ENCODE measurements around the gene CDH13.

Gene CDH13

DNA sequence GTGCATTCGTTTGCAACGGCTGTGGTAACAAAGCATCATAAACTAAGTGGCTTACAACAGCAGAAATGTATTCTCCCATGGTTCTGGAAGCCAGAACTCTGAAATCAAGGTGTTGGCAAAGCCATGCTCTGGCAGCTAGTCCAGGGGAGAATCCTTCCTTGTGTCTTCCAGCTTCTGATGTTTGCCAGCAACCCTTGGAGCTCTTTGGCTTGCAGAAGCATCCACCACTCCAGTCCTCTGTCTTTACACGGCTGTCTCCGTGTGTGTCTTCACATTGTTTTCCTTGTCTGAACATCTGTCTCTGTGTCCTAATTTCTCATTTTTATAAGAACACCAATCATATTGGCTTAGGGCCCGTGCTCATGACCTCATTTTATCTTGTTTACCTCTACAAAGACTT lies 915.7 kb downstream of the CDH13 start:
- DNase-seq, result no peak

DNA sequence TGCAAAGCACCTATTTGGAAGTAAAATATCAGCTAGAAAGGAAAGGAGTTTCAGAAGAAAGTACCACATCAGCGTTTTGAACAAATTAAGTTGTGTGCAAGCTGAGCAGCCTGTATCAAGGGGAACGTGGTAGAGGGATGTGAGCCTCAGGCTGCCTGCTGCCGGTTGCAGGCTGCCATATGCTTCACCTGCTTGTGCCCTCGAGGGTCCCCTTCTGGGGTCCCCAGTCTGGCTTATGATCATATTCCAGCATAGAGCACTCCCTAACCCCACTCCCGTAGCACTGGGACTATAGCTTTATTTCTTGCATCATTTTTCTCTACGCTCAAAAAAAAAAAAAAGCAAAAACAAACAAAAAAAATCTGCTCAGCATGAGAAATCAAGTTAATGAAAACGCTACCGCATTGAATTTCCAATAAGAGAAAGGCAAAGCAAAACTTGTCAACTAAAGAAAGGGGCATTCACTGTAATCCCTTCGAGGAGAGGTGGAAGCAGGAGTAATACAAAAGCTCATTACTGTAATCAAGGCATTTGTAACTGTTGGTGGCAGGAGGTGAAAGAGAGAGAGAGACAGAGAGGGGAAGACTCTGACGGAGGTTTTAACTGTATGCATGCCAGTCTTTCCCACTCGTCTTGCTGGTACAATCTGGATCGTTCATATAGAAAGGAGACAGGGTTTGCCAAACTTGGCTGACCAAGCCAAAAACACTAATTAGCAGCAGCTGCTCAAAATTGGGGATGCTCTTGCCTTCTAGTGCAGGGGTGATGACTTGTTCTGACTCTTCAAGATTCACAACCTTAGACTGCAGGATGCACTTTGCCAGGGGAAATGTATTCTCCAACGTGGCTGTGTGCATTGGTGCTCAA lies 922.8 kb downstream of the CDH13 start:
- no peak for DNase-seq

DNA sequence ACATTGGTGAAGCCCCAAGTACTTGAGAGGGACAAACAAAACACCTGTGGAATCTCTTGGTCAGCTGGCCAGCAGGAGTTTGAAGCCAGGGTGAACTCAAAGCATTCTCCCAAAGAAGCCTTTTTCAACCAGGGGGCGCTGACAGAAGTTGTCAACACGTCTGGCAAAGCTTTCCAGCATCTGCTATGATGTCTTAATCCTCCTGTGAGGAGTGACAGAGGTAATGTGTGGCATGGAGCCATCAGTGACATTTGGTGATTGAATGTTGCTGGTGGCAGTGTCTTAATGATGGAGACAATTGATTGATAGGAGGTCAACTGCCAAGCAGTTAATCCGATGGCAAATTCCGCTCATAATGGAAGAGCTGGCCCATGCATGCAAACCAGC lies 923.4 kb downstream of the CDH13 start:
- DNase-seq, result no peak

DNA sequence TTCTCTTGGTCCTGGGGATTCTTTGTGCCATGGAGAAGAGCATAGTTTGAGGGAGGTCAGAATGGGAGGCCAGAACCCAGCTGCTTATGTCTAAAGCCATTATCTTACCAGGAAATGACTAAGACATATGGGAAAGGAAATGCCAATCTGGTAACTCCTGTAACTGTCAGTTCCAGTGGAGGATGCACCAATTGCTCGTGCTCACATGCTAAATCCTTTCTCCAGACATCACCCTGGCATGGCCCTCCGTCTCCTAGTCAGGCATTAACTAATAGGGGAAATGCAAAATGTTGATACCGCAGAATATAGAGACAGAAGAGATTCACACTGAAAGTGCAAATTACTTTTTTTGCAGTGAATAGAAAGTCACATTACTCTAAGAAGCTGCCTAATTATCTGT lies 925.5 kb downstream of the CDH13 start:
- DNase-seq, result no peak

DNA sequence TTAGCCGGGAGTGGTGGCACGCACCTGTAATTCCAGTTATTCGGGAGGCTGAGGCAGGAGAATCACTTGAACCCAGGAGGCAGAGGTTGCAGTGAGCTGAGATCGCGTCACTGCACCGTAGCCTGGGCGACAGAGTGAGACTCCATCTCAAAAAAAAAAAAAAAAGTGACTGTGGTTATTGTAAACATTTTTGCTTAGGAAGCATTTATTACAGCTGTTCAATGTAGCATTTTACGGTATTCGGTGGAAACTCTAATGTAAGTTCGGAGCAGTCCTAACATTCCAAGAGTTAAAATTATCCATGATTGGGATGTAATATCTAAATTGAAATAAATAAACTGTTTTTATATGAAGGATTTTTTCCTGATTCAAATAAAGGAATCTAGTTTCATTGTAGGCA lies 926.2 kb downstream of the CDH13 start:
- DNase-seq, result no peak

DNA sequence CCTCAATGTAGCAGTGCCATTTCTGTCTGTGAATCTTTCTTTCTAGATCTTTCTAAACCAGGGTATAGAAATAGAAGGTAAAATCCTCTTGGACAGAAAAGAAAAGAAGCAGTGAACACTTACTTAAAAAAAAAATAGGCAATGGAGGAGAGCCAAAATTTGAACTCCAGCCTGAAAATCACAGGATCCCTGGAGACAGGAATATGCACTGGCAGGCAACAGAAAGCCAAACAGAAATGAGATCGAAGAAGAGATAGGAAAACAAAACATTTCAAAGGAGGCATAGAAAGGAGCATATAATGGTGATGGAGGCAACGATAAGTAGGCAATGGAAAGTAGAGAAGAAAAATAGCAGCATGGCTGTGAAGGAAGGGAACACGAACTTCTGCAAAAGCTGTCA lies 927.3 kb downstream of the CDH13 start:
- no peak for DNase-seq

DNA sequence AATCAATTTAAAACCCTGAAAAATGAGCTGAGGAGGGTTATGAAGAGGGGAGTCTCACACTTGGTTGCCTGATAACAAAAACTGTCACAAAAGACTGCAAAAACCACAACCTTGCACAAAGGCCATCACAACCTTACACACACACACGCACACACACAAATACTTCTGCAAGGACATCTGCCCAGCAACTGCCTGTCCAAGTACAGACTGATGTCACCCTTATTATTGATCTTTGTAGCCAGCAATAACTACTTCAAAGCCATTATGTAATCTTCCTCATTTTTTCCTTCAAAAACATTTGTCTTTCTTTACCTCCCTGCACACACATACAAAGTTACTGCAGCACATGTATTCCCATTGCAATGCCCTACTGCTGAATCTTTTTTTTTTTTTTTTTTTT lies 927.8 kb downstream of the CDH13 start:
- no peak for DNase-seq

DNA sequence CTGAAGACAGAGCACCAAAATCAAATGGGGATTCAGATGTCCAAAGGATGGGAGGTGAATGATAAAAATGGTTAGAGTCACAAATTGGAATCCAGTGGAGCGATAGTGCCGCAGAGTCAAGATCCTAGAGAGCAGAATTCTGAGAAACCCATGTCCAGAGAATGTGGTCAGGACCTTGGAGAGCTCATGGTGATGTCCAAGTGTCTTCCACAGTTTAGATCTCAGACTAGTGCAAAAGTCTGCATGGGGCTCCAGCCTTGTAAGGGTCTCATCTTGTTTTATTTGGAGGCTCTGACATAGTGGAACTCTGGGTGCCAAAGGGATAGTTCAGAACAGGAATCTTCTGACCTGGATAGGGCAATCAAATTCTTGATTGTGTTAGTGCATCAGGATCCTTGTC lies 935.1 kb downstream of the CDH13 start:
- no peak for DNase-seq

DNA sequence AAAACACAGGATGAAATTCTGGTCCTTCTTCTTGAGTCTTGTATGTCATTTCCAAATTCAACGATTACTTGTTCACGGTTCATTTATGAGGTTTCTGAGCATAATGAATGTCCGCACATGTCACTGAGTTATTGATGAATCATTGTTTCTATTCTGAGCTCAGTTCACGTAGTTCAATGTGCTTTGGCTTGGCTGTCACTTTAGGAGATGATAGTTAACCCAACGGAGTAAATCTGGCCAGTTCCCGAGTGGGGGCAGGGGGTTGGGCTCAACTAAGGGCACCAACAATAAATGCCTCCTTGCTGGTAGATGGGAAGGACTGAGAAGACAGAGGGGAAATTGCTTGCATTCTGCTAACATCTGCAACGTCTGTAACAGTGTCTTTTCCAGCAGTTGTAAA lies 941.6 kb downstream of the CDH13 start:
- DNase-seq, result no peak

DNA sequence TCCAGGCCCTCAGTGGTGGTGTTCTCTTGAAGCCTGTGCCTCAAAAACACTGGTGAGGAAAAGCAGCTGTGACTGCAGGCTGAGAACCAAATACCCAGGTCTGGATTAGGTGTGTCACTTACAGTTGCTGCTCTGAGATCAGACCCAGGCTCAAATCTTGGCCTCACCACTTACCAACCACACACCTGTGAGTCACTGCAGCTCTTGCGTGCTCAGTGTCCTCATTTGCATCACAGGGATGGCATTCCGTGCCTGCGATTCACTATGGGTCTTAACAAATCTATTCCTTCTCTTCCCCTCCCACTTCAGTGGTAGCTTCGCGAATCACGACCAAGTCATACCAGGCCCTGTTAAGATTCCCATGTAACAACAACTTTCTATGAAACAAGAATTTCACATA lies 947.6 kb downstream of the CDH13 start:
- no peak for DNase-seq

DNA sequence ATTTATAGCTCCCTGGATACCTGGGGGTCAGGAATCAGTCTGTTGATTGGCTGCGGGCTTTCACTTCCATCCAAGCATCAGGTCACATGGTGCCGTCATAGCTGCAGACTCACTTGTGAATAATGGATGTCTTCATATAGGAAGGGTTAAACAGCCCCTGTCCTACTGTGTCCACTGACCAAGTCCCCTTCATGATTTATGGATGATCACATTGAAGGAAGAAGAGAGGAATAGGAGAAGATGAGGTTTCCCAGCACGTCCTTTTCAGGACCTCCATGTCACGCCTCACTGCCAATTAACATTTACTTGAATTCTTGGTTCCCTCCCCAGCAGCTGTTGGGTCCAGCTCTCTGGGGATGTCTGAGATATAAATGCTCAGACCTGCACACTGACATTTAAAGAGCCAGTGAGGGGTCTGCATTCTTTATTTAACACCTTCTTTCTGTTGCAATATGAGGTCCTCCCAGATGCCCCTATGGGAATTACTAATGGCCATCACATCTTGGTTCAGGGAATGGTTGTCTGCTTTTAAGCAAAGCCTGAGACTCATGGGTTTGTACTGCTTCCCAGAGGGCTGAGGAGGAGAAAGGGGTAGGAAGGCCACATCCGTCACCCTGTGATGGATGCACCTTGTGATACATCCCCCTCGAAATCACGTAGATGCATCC lies 950.4 kb downstream of the CDH13 start:
- no peak for DNase-seq

DNA sequence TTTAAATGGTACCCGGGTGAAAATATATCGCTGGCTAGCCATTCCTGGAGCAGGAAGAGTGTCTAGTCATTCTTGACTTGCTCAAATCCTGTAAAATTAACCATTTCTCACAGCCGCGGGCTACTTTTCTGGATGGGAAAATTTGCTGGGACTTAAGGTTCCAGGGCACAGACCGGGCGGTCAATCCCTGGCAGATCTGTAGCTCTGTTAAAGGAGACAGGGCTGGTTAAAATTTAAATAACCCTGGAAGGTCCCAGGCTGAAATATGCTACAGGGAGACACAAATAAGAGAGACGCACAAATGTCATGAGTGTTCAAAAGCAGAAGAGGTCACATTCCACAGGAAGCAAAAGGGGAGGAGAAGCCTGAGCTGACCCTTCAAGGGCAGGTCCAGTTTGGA lies 951.4 kb downstream of the CDH13 start:
- no peak for DNase-seq

DNA sequence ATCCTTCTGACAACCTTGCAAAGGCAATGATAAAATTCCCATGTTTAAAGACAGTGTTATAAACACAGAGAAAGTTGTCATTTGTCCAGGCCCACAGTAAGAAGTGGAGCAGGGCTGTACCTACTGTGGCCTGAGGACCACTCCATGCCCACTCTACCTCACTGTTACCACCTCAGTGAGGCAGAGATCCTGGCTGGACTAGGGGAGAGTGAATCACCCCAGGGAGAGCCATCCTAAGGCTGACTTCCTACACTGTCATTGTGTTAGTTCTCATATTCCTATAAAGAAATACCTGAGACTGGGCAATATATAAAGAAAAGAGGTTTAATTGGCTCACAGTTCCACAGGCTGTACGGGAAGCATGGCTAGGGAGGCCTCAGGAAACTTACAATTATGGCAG lies 952.3 kb downstream of the CDH13 start:
- no peak for DNase-seq

DNA sequence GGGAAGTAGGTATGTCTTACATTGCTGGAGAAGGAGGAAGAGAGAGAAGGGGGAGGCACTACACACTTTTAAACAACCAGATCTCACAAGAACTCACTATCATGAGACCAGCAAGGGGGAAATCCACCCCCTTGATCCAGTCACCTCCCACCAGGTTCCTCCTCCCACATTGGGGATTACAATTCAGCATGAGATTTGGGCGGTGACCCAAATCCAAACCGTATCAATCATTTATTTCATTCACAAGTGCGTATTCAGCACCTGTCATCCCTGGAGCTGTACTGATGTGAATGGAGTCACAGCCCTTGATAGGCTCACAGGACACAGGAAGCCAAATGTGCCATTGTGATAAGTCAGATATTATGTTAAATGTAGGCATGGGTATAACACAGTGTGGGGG lies 952.7 kb downstream of the CDH13 start:
- DNase-seq, result no peak

DNA sequence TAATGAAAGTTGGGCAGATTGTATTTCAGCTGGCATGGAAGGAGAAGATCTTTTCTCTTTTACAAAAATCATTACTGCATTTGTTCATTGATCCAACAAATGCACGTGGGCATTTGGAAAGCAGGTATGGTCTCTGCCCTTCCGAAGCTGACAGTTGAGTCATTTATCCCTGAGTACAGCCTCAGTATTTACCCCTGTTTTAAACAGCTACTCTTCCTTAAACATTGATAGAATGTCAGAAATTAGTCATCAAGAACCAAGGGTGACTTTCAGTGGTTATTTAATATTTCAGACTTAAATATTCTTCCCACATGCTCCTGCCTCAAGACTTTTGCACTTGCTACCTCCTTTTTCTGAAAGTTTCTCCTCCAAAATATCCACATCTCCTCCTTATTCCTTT lies 954.3 kb downstream of the CDH13 start:
- DNase-seq, result no peak

DNA sequence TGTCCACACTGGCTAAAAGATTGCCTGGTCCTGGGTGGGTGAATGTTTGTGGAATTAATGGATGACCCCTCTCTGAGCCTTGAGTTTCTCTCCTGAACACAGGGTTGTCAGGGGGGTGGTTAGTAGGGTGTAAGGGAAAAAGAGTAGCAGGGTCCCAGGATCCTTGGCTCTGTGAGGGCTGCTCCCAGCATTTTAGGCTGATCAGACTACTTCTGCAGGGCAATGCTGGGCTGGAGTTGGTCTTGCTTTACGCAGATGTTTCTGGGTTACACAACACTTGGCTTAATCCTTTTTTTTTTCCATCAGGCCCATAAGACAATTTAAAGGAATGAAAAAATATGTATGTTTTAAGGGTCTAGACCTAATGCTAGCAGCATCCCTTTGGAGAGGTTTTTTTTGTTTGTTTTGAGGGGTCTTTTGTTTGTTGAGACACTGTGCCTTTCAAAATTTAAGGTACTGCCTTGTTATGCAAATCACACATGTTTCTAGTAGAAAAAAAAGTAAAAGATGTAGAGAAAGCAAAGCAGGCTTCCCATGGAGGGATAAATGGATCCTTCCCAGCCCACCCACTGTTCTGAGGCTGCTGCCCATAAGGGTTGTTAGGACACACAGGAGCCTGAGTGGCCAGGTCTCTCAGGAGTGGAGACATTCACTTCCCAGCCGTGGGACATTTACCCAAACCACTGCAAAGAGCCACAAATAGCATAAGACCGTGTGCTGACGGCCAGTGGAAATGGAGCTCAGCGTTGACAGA lies 955.4 kb downstream of the CDH13 start:
- DNase-seq, result no peak

DNA sequence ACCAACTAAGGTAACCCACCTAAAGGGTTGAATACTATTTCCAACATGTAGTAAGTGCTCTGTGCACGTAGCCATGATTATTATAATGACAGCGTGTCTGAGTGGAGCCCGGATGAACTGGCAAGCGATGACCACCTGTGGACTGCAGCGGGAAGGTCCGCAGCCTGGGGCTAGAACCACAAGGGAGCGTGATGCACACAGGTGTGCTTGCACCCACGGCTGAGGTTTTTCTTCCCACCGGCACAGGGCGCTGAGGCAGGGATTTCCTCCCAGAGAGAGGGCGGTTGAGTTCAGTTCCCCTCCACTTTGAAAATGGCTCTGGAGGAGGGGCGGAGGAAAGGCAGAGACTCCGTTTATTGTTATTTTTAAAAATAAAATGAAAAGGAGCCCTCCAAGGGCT lies 959.3 kb downstream of the CDH13 start:
- no peak for DNase-seq

DNA sequence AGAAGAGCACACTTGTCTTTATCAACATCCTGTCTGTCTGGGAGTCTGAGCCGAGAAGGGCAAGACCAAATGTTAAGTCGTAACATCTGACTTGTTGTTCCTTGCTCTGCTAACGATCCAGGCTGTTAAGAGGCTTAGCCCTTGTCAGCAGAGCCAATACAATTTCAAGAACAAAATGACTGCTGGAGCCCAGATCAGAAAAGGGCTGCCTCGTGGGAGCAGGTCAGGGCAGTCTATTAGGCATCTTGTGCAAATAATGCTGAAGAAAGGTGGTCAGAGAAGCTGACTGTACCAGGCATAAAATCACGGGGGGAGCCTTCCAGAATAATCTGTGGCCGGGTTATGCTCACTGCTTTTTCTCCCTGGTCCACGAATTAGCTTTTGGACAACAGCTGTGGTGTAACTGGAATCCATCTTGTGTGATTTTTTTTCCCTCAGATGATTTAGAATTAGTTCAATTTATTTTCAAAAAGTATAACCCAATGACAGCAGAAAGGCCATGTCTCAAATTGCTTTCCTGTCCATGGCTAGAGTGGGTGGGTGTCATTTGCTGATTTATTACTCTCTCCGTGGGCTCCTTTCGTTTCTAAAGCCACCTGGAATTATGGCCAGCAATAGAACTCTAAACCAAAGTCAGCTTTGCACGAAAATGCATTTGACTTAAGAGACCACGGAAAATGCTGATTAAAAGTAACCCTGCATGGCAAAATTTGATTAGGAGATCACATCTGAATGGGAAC lies 959.9 kb downstream of the CDH13 start:
- no peak for DNase-seq

DNA sequence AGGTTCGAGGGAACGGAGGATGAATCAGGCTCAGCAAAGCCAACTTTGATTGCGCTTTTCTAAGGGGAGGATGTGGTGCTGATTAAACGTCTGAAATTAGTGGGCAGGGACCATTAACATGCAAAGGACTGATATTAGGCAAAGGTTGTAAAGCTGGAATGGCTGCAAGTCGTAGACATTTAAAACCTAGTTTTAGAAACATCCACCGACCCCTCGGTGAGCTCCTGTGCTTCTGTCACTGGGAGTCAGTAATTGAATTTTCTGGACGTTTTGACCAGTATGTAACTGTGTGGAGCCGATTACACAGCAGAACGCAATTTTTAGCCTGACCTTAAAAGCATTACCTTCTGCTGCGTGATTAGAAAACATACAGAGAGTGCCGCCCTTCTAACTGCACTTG lies 960.4 kb downstream of the CDH13 start:
- DNase-seq, result no peak

DNA sequence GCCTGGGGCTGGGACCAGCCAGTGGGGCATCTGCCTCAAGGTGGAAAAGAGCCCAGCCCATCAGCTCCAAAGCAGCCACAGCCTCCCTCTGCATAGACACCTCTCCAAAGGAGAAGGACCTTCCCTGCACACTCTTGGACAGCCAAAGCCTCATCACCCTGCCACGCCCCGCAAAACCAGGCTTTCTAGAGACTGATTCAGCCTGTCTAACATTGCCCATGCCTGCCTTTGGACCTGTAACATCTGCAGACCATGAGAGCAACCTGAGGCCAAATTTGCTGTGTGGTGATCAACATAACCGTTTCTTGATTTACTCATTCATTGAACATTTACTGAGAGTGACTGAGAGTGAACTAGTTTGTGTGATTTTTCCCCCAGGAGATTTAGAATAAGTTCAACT lies 961.3 kb downstream of the CDH13 start:
- no peak for DNase-seq

DNA sequence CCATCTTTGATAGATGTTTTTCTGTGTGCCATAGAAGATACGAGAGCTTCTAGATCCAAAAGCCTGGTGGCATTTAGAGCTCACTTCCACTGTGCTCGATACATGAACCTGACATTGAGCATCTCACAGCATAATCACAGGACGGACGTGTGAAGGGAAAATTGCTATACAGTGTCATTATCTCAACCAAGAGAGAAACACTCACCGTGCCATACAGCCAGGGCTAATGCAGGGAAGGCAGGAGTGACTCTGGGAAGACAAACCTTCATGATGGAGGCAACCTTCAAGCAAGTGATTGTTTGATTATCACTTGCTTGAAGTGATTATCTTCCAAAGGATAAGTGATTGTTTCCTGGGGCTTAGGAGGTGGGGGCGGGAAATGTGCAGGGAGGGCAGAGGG lies 962.8 kb downstream of the CDH13 start:
- DNase-seq, result no peak

DNA sequence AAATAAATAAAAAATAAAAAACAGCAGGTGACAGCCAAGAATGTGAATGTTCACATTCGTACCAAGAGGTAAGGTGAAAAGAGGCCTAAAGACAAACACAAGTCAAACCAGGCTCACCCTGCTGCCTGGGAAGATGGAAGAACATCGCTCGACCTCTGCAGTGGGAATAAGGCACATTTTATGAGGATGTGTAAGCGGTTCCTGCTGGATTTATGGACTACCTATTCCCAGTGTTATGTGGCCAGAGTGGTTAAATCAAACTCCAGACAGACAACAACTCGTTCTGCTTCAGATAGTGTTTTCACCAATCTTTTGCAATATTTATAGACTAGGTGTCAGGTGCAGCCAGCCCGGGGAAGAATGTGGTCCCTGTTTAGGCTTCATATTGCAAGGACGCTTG lies 966.0 kb downstream of the CDH13 start:
- no peak for DNase-seq

DNA sequence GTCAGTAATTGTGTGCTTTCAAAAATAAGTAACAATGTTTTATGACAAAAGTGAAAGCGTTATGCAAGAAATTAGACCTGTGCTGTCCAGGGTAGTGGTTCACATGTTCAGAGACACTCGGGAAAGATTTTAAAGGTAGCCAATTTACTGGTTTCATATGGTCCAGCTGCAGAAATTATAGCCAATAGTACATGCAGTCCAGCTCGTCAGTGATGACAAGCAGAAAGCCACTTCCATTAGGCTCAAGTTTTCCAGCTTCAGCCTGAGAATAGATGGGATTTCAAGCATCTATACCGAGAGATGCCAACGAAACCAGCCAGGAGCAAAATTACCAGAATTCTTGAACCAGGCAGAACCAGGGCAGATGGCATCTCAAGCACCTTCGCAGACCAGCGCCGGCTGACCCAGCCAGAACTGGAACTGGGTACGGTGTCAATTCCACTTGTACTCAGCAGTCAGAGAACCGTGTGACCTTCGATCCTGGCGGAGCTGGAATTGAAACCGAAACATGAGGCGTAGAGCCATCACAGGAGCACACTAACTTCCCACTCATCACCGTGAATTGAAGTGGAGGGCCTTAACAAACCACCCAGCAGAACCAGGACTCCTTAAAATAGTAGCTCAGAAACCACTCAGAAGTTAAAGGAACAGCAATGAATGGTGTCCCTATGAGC lies 973.2 kb downstream of the CDH13 start:
- no peak for DNase-seq

Data from stimulated activated CD4-positive, alpha-beta T cell treated with anti-CD3 and anti-CD28 coated beads, Interleukin-2, amount 100 ng/mL, for 24 hours (primary cell).